Lower leg skin (tissue), 3 donors: ENCODE results near the gene TMCC1.

Source experiments
- POLR2A ChIP-seq, 2 donors: fragments of 450-650 bp; IDR thresholded peaks; one replicate each; pipeline ENCODE4 v1.6.1; 2016 to 2017; ENCODE audit warnings: antibody characterized with exemption in 2 of 2, mild to moderate bottlenecking in 1 of 2, moderate library complexity in 1 of 2
- TF ChIP-seq, protein P1 (sequence below), 3 donors: fragments of 450-650 bp; IDR thresholded peaks; one replicate each; pipeline ENCODE4 v1.5.1; 2016; ENCODE audit warnings: antibody characterized with exemption in 3 of 3, mild to moderate bottlenecking in 3 of 3, moderate library complexity in 2 of 3

DNA sequence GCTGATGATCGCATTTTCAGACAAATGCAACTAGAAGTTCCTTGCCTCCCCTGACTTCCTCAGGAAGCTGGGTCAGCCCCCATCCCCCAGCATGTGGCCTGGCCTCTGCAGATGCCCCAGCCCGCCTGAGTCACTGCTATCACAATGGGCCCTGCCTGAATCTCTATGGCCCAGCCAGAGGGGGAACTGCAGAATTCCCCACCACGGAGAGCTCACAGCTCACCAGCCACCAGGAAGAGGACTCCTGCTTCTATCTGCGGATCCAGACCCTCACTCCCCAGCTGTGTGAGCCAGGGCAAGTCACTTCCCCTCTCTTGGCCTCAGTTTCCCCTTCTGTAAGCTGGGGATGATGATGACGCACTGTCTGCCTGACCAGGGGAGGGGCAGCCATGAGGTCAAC lies 293.9 kb downstream of the TMCC1 start:
- no peak for TF ChIP-seq POLR2A (IDR thresholded peaks at IDR 0.05)
- TF ChIP-seq, protein P1, sequence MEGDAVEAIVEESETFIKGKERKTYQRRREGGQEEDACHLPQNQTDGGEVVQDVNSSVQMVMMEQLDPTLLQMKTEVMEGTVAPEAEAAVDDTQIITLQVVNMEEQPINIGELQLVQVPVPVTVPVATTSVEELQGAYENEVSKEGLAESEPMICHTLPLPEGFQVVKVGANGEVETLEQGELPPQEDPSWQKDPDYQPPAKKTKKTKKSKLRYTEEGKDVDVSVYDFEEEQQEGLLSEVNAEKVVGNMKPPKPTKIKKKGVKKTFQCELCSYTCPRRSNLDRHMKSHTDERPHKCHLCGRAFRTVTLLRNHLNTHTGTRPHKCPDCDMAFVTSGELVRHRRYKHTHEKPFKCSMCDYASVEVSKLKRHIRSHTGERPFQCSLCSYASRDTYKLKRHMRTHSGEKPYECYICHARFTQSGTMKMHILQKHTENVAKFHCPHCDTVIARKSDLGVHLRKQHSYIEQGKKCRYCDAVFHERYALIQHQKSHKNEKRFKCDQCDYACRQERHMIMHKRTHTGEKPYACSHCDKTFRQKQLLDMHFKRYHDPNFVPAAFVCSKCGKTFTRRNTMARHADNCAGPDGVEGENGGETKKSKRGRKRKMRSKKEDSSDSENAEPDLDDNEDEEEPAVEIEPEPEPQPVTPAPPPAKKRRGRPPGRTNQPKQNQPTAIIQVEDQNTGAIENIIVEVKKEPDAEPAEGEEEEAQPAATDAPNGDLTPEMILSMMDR (IDR thresholded peaks at IDR 0.05): no peak
